SK-N-MC (cell line): ENCODE data around the gene CREB3L4.

ENCODE experiments used
- DNase-seq: peaks from one replicate; pipeline ENCODE4 v3.0.0-alpha.2; 2011; ENCODE audit warnings: low read depth, low spot score
- H3K27ac ChIP-seq: fragments of 200-600 bp; sonication (generic); 2 replicates; pipeline ENCODE4 v1.5.1; 2016; ENCODE audit warnings: mixed run types
- H3K36me3 ChIP-seq: fragments of 200-600 bp; sonication (generic); 2 replicates; pipeline ENCODE4 v1.6.1; 2017; ENCODE audit warnings: antibody characterized with exemption, low read length, mixed read lengths; ENCODE audit not compliant: insufficient read depth
- H3K4me3 ChIP-seq: fragments of 200-600 bp; sonication (generic); 2 replicates; pipeline ENCODE4 v1.5.1; 2016
- H3K9ac ChIP-seq: fragments of 200-600 bp; sonication (generic); 2 replicates; pipeline ENCODE4 v1.8.0; 2017; ENCODE audit warnings: mixed run types, mixed read lengths; ENCODE audit not compliant: insufficient read length
- H3K9me3 ChIP-seq: fragments of 200-600 bp; sonication (generic); 2 replicates; pipeline ENCODE4 v1.6.1; 2017; ENCODE audit warnings: low read depth, mild to moderate bottlenecking, antibody characterized with exemption, low read length, moderate library complexity, mixed read lengths
- EZH2 ChIP-seq: fragments of 200-600 bp; sonication (generic); IDR thresholded peaks from one replicate; pipeline ENCODE4 v1.6.1; 2017; ENCODE audit warnings: antibody characterized with exemption
- FOXP2 ChIP-seq: optimal IDR thresholded peaks from 2 replicates; pipeline ENCODE3; 2011; ENCODE audit warnings: mild to moderate bottlenecking, moderate library complexity; ENCODE audit not compliant: insufficient read depth; ENCODE audit errors: extremely low read length, control extremely low read depth
- POLR2AphosphoS5 ChIP-seq: IDR thresholded peaks from 2 replicates; pipeline ENCODE4 v1.6.1; 2012; ENCODE audit warnings: mild to moderate bottlenecking, low read depth, low read length, borderline replicate concordance

Gene CREB3L4

DNA sequence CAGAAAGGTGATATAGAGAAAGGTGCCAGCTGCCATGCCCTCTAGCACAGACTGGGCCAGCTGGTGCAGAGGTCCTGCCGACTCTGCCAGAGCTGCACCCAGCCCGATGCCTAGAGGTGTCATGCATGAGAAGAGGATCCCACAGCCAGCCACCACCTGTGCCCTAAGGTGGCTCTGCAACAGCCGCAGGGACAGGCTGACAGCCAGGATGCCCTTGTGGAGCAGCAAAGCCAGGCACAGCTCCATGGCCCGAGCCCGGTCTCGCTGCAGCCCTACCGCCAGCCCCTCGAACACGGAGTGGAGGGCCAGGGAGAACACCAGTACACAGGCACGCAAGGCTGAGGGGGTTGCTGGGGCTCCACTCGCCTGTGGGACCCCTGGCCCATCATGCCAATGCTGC lies 7.5 kb upstream of the CREB3L4 start:
- Histone ChIP-seq H3K27ac (no peak overlapping the region), H3K4me3 (no peak overlapping the region), H3K9me3 (no peaks in the 10 kb centered on the region), H3K36me3 (peaks cover 15% of the 10 kb centered on the region; the same call in 1 of the 2 replicates), H3K9ac (no peak overlapping the region)
- no peak for DNase-seq
- TF ChIP-seq EZH2 (no peak), POLR2AphosphoS5 (no peak), FOXP2 (no peak)

DNA sequence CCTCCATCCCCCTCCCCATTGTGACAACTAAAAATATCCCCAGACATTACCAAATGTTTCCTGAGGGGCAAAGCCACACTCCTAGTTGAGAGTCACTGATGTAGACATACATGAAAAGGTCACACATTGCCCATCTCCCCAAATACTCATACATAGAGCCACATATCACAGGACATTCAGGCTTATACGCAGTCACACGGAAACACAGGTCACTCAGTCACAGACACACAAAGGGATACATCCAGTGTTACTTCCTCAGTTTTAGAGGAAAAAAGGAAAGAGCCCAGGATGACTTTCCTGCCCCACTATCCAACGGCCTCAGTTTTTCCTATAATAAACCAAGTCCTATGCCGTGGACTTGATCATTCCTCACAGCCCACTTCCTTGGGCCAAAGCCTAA lies 6.3 kb upstream of the CREB3L4 start:
- H3K4me3 ChIP-seq: peak overlapping the region; percentile 93
- DNase-seq: no peak
- H3K36me3 ChIP-seq: peaks cover 15% of the 10 kb centered on the region; the same call in 1 of the 2 replicates
- H3K9ac ChIP-seq: peak overlapping the region; percentile 93
- TF ChIP-seq EZH2 (no peak), FOXP2 (no peak), POLR2AphosphoS5 (no peak)
- no peaks in the 10 kb centered on the region for H3K9me3 ChIP-seq
- H3K27ac ChIP-seq: 0 out of 2 replicates have a peak overlapping the region, but pooled peaks have one; percentile 27

- no peak for DNase-seq
- Histone ChIP-seq H3K36me3 (peaks cover 15% of the 10 kb centered on the region; the same call in 1 of the 2 replicates), H3K9ac (peak overlapping the region; percentile 93), H3K4me3 (peak overlapping the region; percentile 93), H3K9me3 (no peaks in the 10 kb centered on the region), H3K27ac (peak overlapping the region; percentile 27; the same call in 1 of the 2 replicates)
- TF ChIP-seq POLR2AphosphoS5: no peak; the same call in 1 of the 2 replicates
- no peak for TF ChIP-seq FOXP2
- no peak for TF ChIP-seq EZH2
These were observed 5.3 kb upstream of the CREB3L4 start for GRCh38 chr1:153962088-153963029.

GRCh38 chr1:153963030-153963849 lies 4.5 kb upstream of the CREB3L4 start, which contains the start of gene SLC39A1:
Gene SLC39A1, minus strand, starts transcription at chr1:153963537. Its CDS starts 822 bp downstream, at chr1:153962715.
- Histone ChIP-seq H3K36me3 (peaks cover 15% of the 10 kb centered on the region; the same call in 1 of the 2 replicates), H3K27ac (peak within 1 kb of the TSS; percentile 27), H3K9me3 (no peaks in the 10 kb centered on the region), H3K4me3 (peak within 1 kb of the TSS; percentile 93), H3K9ac (peak within 1 kb of the TSS; percentile 93)
- TF ChIP-seq POLR2AphosphoS5: peak; percentile 61; the same call in 1 of the 2 replicates
- no peak for TF ChIP-seq FOXP2
- DNase-seq: peak; percentile 86

- TF ChIP-seq FOXP2: no peak
- TF ChIP-seq EZH2: no peak
- TF ChIP-seq POLR2AphosphoS5: peak; percentile 4; the same call in 1 of the 2 replicates
- Histone ChIP-seq H3K4me3 (peak overlapping the region; percentile 93), H3K27ac (peak overlapping the region; percentile 27), H3K9me3 (no peaks in the 10 kb centered on the region), H3K9ac (peak overlapping the region; percentile 69), H3K36me3 (peaks cover 15% of the 10 kb centered on the region; the same call in 1 of the 2 replicates)
- DNase-seq: no peak
These were observed 3.8 kb upstream of the CREB3L4 start for GRCh38 chr1:153963850-153964331.

- Histone ChIP-seq H3K4me3 (peak overlapping the region; percentile 92), H3K27ac (peak overlapping the region; percentile 85), H3K9ac (peak overlapping the region; percentile 65), H3K36me3 (no peaks in the 10 kb centered on the region), H3K9me3 (no peaks in the 10 kb centered on the region)
- DNase-seq: no peak
- TF ChIP-seq POLR2AphosphoS5 (no peak), FOXP2 (no peak), EZH2 (no peak)
These were observed 280 bp downstream of the CREB3L4 start for GRCh38 chr1:153968000-153968363.

DNA sequence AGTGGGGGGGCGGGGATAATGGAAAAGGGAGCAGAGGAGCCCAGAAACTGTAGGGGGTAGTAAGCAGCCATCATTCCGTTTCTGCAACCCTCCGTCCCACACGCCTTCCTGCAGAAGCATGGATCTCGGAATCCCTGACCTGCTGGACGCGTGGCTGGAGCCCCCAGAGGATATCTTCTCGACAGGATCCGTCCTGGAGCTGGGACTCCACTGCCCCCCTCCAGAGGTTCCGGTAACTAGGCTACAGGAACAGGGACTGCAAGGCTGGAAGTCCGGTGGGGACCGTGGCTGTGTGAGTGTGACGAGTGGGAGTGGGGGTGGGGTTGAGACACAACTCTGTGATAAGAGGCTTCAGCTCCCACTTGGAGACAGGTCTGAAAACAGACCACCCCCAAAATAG lies 706 bp downstream of the CREB3L4 start:
- Histone ChIP-seq H3K4me3 (no peak overlapping the region), H3K9ac (no peak overlapping the region), H3K36me3 (no peaks in the 10 kb centered on the region; the same call in 1 of the 2 replicates), H3K27ac (no peak overlapping the region), H3K9me3 (no peaks in the 10 kb centered on the region)
- DNase-seq: no peak
- no peak for TF ChIP-seq EZH2

- no peaks in the 10 kb centered on the region for H3K9me3 ChIP-seq
- H3K36me3 ChIP-seq: peaks cover 4% of the 10 kb centered on the region
- H3K9ac ChIP-seq: no peak overlapping the region
- H3K27ac ChIP-seq: no peak overlapping the region
- DNase-seq: no peak
- H3K4me3 ChIP-seq: no peak overlapping the region
- TF ChIP-seq FOXP2: no peak
- TF ChIP-seq EZH2: no peak
- no peak for TF ChIP-seq POLR2AphosphoS5
These were observed 1.3 kb downstream of the CREB3L4 start for GRCh38 chr1:153968972-153969371.
